ENCODE measurements around the gene KLHL13.

The KLHL13 gene

DNA sequence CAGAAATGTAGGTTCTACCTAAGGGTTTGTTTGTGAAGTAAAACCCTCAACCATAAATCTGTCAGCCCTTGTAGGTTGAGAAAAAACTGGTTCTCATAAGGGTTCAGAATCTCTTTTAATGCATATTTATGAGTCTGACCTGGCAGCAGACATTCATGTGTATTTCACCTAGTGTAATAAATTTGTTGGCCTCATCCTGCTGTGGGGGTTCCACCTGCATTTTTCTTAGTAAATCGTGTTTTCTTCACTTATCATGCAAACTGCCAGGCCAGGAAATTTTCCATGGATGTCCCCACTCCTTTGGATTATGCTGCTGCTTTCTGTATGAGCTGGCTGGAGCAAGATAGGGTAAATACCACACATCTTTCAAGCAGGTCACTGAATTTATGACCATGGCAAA, 42.4 kb downstream of the KLHL13 start:
- no peaks in the 10 kb centered on the region for H3K36me3 ChIP-seq (ENCODE audit: control insufficient read depth in 2 of 2, insufficient read depth in 2 of 2, low read length in 2 of 2)
- H3K4me3 ChIP-seq (ENCODE audit: low read length in 2 of 2) = no peak overlapping the region
- no peak overlapping the region for H3K27ac ChIP-seq (ENCODE audit: low read length)
- no peaks in the 10 kb centered on the region for H3K9me3 ChIP-seq (ENCODE audit: control insufficient read depth in 2 of 2, low read length in 2 of 2)
- no peaks in the 10 kb centered on the region for H3K4me1 ChIP-seq (ENCODE audit: control insufficient read depth, insufficient read depth, low read length)
- no peaks in the 10 kb centered on the region for H3K27me3 ChIP-seq (ENCODE audit: control insufficient read depth in 1 of 2, insufficient read depth in 2 of 2, low read length in 2 of 2)
- H3K9ac ChIP-seq (ENCODE audit: low read length in 2 of 2) = no peak overlapping the region

- H3K4me3 ChIP-seq (ENCODE audit: low read length in 2 of 2) = no peak overlapping the region
- H3K9me3 ChIP-seq (ENCODE audit: control insufficient read depth in 2 of 2, low read length in 2 of 2) = no peaks in the 10 kb centered on the region
- H3K4me1 ChIP-seq (ENCODE audit: control insufficient read depth, insufficient read depth, low read length) = no peaks in the 10 kb centered on the region
- H3K27ac ChIP-seq (ENCODE audit: low read length) = no peak overlapping the region
- no peak overlapping the region for H3K9ac ChIP-seq (ENCODE audit: low read length in 2 of 2)
- no peaks in the 10 kb centered on the region for H3K36me3 ChIP-seq (ENCODE audit: control insufficient read depth in 2 of 2, insufficient read depth in 2 of 2, low read length in 2 of 2)
- peaks cover 0 to 4% of the 10 kb centered on the region in 2 donors for H3K27me3 ChIP-seq (ENCODE audit: control insufficient read depth in 1 of 2, insufficient read depth in 2 of 2, low read length in 2 of 2)
Observed at GRCh38 chrX:118066867-118067515, 49.6 kb downstream of the KLHL13 start.

- Histone ChIP-seq H3K4me3 (ENCODE audit: low read length in 2 of 2) (no peak overlapping the region), H3K9me3 (ENCODE audit: control insufficient read depth in 2 of 2, low read length in 2 of 2) (no peaks in the 10 kb centered on the region), H3K36me3 (ENCODE audit: control insufficient read depth in 2 of 2, insufficient read depth in 2 of 2, low read length in 2 of 2) (no peaks in the 10 kb centered on the region), H3K27ac (ENCODE audit: low read length) (no peak overlapping the region), H3K27me3 (ENCODE audit: control insufficient read depth in 1 of 2, insufficient read depth in 2 of 2, low read length in 2 of 2) (no peaks in the 10 kb centered on the region), H3K9ac (ENCODE audit: low read length in 2 of 2) (no peak overlapping the region), H3K4me1 (ENCODE audit: control insufficient read depth, insufficient read depth, low read length) (no peaks in the 10 kb centered on the region)
Observed at GRCh38 chrX:118062817-118063615, 53.6 kb downstream of the KLHL13 start.

DNA sequence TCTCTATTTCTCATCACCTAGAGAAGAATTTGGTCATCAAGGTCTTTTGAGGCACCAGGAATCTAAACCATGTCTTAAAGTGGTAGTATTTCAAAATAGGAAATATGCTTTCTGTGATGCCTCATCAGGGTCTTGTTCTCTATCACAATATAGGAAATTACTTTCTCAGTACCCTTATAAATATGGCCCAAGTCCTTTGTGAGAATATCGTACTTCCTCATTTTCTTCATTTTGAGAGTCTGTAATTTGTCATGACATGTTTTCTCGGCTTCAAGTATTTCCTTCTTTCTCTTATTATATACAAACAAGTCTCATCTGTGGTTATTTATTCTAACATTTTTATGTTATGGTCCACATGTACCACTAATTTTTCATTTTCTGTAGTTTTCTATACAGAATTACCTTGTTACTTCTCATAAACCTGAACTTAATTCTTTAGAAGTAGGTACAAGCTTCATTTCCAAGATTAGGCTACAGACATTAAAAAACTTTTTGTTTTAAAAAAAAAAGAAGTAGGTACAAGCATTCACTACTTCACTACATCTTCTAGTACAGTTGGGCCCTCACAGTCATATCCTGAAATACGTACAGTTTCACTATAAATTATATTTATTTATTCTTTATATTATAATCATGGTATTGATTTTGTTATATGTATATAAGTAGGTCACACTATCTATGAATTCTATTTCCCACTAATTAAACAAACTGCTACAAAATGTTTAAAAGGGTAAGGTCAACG, 54.4 kb downstream of the KLHL13 start:
- Histone ChIP-seq H3K27ac (ENCODE audit: low read length) (no peak overlapping the region), H3K27me3 (ENCODE audit: control insufficient read depth in 1 of 2, insufficient read depth in 2 of 2, low read length in 2 of 2) (no peaks in the 10 kb centered on the region), H3K4me3 (ENCODE audit: low read length in 2 of 2) (no peak overlapping the region), H3K36me3 (ENCODE audit: control insufficient read depth in 2 of 2, insufficient read depth in 2 of 2, low read length in 2 of 2) (no peaks in the 10 kb centered on the region), H3K9me3 (ENCODE audit: control insufficient read depth in 2 of 2, low read length in 2 of 2) (no peaks in the 10 kb centered on the region), H3K9ac (ENCODE audit: low read length in 2 of 2) (no peak overlapping the region), H3K4me1 (ENCODE audit: control insufficient read depth, insufficient read depth, low read length) (no peaks in the 10 kb centered on the region)

DNA sequence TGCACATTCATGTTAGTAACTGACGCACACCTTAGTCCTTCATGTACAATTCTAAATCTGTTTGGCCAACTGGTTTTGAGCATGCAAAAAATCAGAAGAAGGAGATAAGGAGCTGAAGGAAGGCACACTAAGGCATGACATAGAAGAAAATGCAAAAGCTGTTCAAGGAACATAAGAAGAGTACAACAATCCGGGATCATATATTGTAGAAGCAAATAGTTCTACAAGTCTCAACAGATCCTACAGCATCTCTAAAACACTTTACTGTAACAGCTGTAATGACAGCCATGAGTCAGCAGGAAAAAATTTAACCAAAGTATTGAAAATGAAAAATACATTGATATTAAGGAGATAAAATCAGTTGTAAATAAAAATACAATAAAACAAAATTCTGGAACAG, 57.7 kb downstream of the KLHL13 start:
- H3K4me1 ChIP-seq (ENCODE audit: control insufficient read depth, insufficient read depth, low read length) = no peaks in the 10 kb centered on the region
- H3K9ac ChIP-seq (ENCODE audit: low read length in 2 of 2) = no peak overlapping the region
- H3K36me3 ChIP-seq (ENCODE audit: control insufficient read depth in 2 of 2, insufficient read depth in 2 of 2, low read length in 2 of 2) = no peaks in the 10 kb centered on the region
- no peak overlapping the region for H3K4me3 ChIP-seq (ENCODE audit: low read length in 2 of 2)
- H3K9me3 ChIP-seq (ENCODE audit: control insufficient read depth in 2 of 2, low read length in 2 of 2) = no peaks in the 10 kb centered on the region
- H3K27me3 ChIP-seq (ENCODE audit: control insufficient read depth in 1 of 2, insufficient read depth in 2 of 2, low read length in 2 of 2) = no peaks in the 10 kb centered on the region
- H3K27ac ChIP-seq (ENCODE audit: low read length) = no peak overlapping the region

DNA sequence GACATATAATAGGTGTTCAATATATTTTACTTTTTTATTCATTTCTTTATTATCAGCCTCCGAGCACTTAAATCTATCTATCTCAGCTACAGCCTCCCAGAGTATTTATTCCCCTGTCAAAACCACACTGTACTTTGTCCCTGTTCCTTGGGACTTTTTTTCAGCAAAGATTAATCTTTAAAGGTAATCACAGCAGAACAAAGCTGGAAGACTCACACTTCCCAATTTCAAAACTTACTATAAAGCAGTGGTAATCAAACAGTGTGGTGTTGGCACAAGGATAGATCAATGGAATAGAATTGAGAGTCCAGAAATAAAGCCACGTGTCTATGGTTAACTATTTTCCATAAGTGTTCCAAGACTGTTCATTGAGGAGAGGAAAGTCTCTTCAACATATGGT, 59.7 kb downstream of the KLHL13 start:
- no peaks in the 10 kb centered on the region for H3K36me3 ChIP-seq (ENCODE audit: control insufficient read depth in 2 of 2, insufficient read depth in 2 of 2, low read length in 2 of 2)
- H3K4me1 ChIP-seq (ENCODE audit: control insufficient read depth, insufficient read depth, low read length) = no peaks in the 10 kb centered on the region
- no peak overlapping the region for H3K27ac ChIP-seq (ENCODE audit: low read length)
- H3K27me3 ChIP-seq (ENCODE audit: control insufficient read depth in 1 of 2, insufficient read depth in 2 of 2, low read length in 2 of 2) = no peaks in the 10 kb centered on the region
- H3K9ac ChIP-seq (ENCODE audit: low read length in 2 of 2) = no peak overlapping the region
- H3K4me3 ChIP-seq (ENCODE audit: low read length in 2 of 2) = no peak overlapping the region
- no peaks in the 10 kb centered on the region for H3K9me3 ChIP-seq (ENCODE audit: control insufficient read depth in 2 of 2, low read length in 2 of 2)

DNA sequence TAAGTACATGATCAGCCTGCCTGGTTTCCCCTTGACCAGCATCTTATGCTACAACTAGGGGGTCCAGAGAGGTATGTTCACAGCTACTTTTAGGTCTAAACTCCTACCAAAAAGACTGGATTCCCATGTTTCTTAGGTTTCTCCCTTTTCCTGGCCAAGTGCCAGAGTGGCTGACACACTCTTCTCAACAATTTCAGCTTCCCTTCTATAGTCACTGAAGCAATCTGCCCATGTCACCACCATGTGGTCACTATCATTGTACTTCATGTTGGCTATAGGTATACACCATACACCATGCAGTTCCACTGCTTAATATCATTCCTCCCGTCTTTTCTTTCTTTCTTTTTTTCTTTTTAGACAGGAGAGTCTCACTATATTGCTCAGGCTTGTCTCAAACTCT, 66.9 kb downstream of the KLHL13 start:
- Histone ChIP-seq H3K36me3 (ENCODE audit: control insufficient read depth in 2 of 2, insufficient read depth in 2 of 2, low read length in 2 of 2) (no peaks in the 10 kb centered on the region), H3K9me3 (ENCODE audit: control insufficient read depth in 2 of 2, low read length in 2 of 2) (no peaks in the 10 kb centered on the region), H3K4me1 (ENCODE audit: control insufficient read depth, insufficient read depth, low read length) (no peaks in the 10 kb centered on the region), H3K4me3 (ENCODE audit: low read length in 2 of 2) (no peak overlapping the region), H3K9ac (ENCODE audit: low read length in 2 of 2) (no peak overlapping the region), H3K27me3 (ENCODE audit: control insufficient read depth in 1 of 2, insufficient read depth in 2 of 2, low read length in 2 of 2) (no peaks in the 10 kb centered on the region), H3K27ac (ENCODE audit: low read length) (no peak overlapping the region)

GRCh38 chrX:118047446-118048186, 69.0 kb downstream of the KLHL13 start:
- Histone ChIP-seq H3K4me3 (ENCODE audit: low read length in 2 of 2) (no peak overlapping the region), H3K9me3 (ENCODE audit: control insufficient read depth in 2 of 2, low read length in 2 of 2) (no peaks in the 10 kb centered on the region), H3K36me3 (ENCODE audit: control insufficient read depth in 2 of 2, insufficient read depth in 2 of 2, low read length in 2 of 2) (no peaks in the 10 kb centered on the region), H3K4me1 (ENCODE audit: control insufficient read depth, insufficient read depth, low read length) (no peaks in the 10 kb centered on the region), H3K27ac (ENCODE audit: low read length) (no peak overlapping the region), H3K27me3 (ENCODE audit: control insufficient read depth in 1 of 2, insufficient read depth in 2 of 2, low read length in 2 of 2) (no peaks in the 10 kb centered on the region), H3K9ac (ENCODE audit: low read length in 2 of 2) (no peak overlapping the region)

GRCh38 chrX:118039591-118039990, 77.0 kb downstream of the KLHL13 start:
- no peaks in the 10 kb centered on the region for H3K9me3 ChIP-seq (ENCODE audit: control insufficient read depth in 2 of 2, low read length in 2 of 2)
- no peaks in the 10 kb centered on the region for H3K4me1 ChIP-seq (ENCODE audit: control insufficient read depth, insufficient read depth, low read length)
- H3K9ac ChIP-seq (ENCODE audit: low read length in 2 of 2) = no peak overlapping the region
- H3K27me3 ChIP-seq (ENCODE audit: control insufficient read depth in 1 of 2, insufficient read depth in 2 of 2, low read length in 2 of 2) = no peaks in the 10 kb centered on the region
- no peak overlapping the region for H3K4me3 ChIP-seq (ENCODE audit: low read length in 2 of 2)
- no peak overlapping the region for H3K27ac ChIP-seq (ENCODE audit: low read length)
- H3K36me3 ChIP-seq (ENCODE audit: control insufficient read depth in 2 of 2, insufficient read depth in 2 of 2, low read length in 2 of 2) = no peaks in the 10 kb centered on the region

- Histone ChIP-seq H3K9ac (ENCODE audit: low read length in 2 of 2) (no peak overlapping the region), H3K27ac (ENCODE audit: low read length) (no peak overlapping the region), H3K4me1 (ENCODE audit: control insufficient read depth, insufficient read depth, low read length) (no peaks in the 10 kb centered on the region), H3K36me3 (ENCODE audit: control insufficient read depth in 2 of 2, insufficient read depth in 2 of 2, low read length in 2 of 2) (no peaks in the 10 kb centered on the region), H3K9me3 (ENCODE audit: control insufficient read depth in 2 of 2, low read length in 2 of 2) (no peaks in the 10 kb centered on the region), H3K4me3 (ENCODE audit: low read length in 2 of 2) (no peak overlapping the region), H3K27me3 (ENCODE audit: control insufficient read depth in 1 of 2, insufficient read depth in 2 of 2, low read length in 2 of 2) (no peaks in the 10 kb centered on the region)
Observed at GRCh38 chrX:118038614-118039365, 77.8 kb downstream of the KLHL13 start.

Measured in stomach smooth muscle (tissue), 2 donors.